ENCODE data around the gene ACIN1.

DNA sequence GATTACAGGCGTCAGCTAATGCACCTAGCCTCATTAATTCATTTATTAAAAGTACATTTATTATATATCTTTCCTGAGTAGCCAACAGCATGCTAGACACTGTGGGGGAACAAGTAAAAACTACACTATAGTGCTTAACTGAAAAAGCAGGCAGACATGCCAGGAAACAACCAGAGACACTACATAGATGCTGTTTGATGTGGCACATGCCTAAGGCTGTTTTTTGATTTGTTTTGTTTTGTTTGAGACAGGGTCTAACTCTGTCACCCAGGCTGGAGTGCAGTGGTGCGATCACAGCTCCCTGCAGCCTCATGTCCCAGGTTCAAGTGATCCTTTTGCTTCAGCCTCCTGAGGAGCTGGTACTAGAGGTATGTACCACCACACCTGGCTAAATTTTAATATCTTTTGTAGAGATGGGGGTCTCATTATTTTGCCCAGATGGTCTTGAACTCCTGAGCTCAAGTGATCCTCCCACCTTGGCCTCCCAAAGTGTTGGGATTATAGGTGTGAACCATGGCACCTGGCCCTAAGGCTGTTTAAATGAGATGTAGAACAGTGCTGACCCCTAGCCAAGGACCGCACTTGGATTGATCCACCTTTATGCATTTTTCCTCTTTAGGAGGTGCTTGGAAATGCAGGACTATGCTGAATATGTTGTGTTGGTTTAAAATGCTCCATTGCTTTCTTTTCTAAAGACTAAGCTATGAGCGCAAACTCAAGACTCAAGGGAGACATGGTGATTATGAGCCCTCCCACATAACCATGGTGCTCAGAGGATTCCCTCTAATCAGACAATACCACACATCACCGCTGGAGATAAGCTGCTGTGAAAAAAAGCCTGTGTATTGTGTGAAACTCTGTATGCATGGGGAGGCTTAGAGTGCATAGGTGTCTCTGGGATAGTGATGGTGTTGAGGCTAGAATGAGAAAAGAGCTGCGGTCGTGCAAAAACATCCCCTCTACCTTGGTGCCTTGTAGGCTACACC is 74.5 kb downstream of the ACIN1 start:
- no peak for TF ChIP-seq POLR2A (IDR thresholded peaks at IDR 0.05)
- TF ChIP-seq, protein P1, sequence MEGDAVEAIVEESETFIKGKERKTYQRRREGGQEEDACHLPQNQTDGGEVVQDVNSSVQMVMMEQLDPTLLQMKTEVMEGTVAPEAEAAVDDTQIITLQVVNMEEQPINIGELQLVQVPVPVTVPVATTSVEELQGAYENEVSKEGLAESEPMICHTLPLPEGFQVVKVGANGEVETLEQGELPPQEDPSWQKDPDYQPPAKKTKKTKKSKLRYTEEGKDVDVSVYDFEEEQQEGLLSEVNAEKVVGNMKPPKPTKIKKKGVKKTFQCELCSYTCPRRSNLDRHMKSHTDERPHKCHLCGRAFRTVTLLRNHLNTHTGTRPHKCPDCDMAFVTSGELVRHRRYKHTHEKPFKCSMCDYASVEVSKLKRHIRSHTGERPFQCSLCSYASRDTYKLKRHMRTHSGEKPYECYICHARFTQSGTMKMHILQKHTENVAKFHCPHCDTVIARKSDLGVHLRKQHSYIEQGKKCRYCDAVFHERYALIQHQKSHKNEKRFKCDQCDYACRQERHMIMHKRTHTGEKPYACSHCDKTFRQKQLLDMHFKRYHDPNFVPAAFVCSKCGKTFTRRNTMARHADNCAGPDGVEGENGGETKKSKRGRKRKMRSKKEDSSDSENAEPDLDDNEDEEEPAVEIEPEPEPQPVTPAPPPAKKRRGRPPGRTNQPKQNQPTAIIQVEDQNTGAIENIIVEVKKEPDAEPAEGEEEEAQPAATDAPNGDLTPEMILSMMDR (IDR thresholded peaks at IDR 0.05) = no peak

All from tibial nerve (tissue), 3 donors.